Neural progenitor cell (in vitro differentiated cells): ENCODE data around the gene CACNA1D.

Experiments
- CTCF ChIP-seq: fragments of 200-600 bp; sonication (generic); IDR thresholded peaks from 2 replicates; pipeline ENCODE4 v1.5.1; 2017; ENCODE audit warnings: antibody characterized with exemption, mild to moderate bottlenecking
- EZH2 ChIP-seq: fragments of 200-600 bp; sonication (generic); IDR thresholded peaks from 2 replicates; pipeline ENCODE4 v1.6.1; 2017; ENCODE audit warnings: antibody characterized with exemption, mild to moderate bottlenecking, moderate library complexity

- TF ChIP-seq CTCF, result no peak
- no peak for TF ChIP-seq EZH2
Observed at GRCh38 chr3:53725387-53725995, 231.1 kb downstream of the CACNA1D start.
